Endodermal cell (in vitro differentiated cells): Measurements from ENCODE around the gene PCOLCE2. TPM values are rescaled to one million over a fixed set of nuclear protein-coding genes. Genes with fewer than 3 reads are reported as not detected.

Experiments used
- DNase-seq: peaks from one replicate; pipeline ENCODE4 v3.0.0-alpha.2; 2017
- H3K27ac ChIP-seq: 2 replicates; pipeline ENCODE4 v1.5.1; 2013; ENCODE audit warnings: mild to moderate bottlenecking, low read depth, low read length, moderate library complexity
- H3K27me3 ChIP-seq: 2 replicates; pipeline ENCODE4 v1.6.1; 2013; ENCODE audit warnings: mild to moderate bottlenecking, low read length, moderate library complexity; ENCODE audit not compliant: insufficient read depth, control insufficient read depth, poor library complexity, severe bottlenecking
- H3K36me3 ChIP-seq: 2 replicates; pipeline ENCODE4 v1.7.0; 2013; ENCODE audit warnings: mild to moderate bottlenecking, low read length, moderate library complexity; ENCODE audit not compliant: control insufficient read depth, insufficient read depth
- H3K4me1 ChIP-seq: one replicate; pipeline ENCODE4 v1.7.0; 2013; ENCODE audit warnings: low read length; ENCODE audit not compliant: control insufficient read depth, insufficient read depth
- H3K4me3 ChIP-seq: 2 replicates; pipeline ENCODE4 v1.5.1; 2013; ENCODE audit warnings: mild to moderate bottlenecking, low read length, moderate library complexity
- H3K9ac ChIP-seq: 2 replicates; pipeline ENCODE4 v1.6.1; 2013; ENCODE audit warnings: mild to moderate bottlenecking, low read length, moderate library complexity; ENCODE audit not compliant: poor library complexity, severe bottlenecking; ENCODE audit errors: extremely low read depth
- H3K9me3 ChIP-seq: 2 replicates; pipeline ENCODE4 v1.6.1; 2013; ENCODE audit warnings: mild to moderate bottlenecking, low read length, moderate library complexity; ENCODE audit not compliant: control insufficient read depth
- H3K27ac Mint-ChIP-seq: 2 replicates; pipeline ENCODE4 v1.8.0; 2020; ENCODE audit warnings: mixed read lengths
- H3K27me3 Mint-ChIP-seq: 2 replicates; pipeline ENCODE4 v1.8.0; 2021; ENCODE audit warnings: mild to moderate bottlenecking, mixed read lengths; ENCODE audit not compliant: insufficient read depth
- H3K36me3 Mint-ChIP-seq: 2 replicates; pipeline ENCODE4 v1.8.0; 2020; ENCODE audit warnings: low read depth, mixed read lengths
- H3K4me1 Mint-ChIP-seq: 2 replicates; pipeline ENCODE4 v1.8.0; 2020; ENCODE audit warnings: mixed read lengths
- H3K4me3 Mint-ChIP-seq: 2 replicates; pipeline ENCODE4 v1.8.0; 2020; ENCODE audit warnings: mild to moderate bottlenecking, moderate library complexity, mixed read lengths
- H3K9me3 Mint-ChIP-seq: 2 replicates; pipeline ENCODE4 v1.8.0; 2020; ENCODE audit warnings: mild to moderate bottlenecking, mixed read lengths
- CTCF ChIP-seq: fragments of 200-600 bp; sonication (generic); conservative IDR thresholded peaks from 2 replicates; pipeline ENCODE4 v1.5.0; 2021; ENCODE audit warnings: antibody characterized with exemption, mild to moderate bottlenecking
- WGBS, 2 experiments: methylation state at CpG; one replicate each; pipeline versions ENCODE4 v1.1.5 to v1.1.7; 2013; ENCODE audit warnings: missing lambda C conversion rate in 2 of 2, mixed read lengths in 1 of 2; ENCODE audit not compliant: insufficient coverage in 1 of 2, insufficient read length in 1 of 2; 5-methylcytosine and 5-hydroxymethylcytosine counted together
- total RNA-seq, 2 donors: library from RNA; stranded (reverse); fragmentation: NEBNext Ultra II Directional in 1 of 2; extraction: Animal tissue kit (Norgen Biotek cat#: 25700) in 1 of 2; gene quantifications; 2 replicates in 1 of 2; 3 replicates in 1 of 2; pipeline ENCODE4 v1.2.1, GENCODE V29; 2021

Gene PCOLCE2
- total RNA-seq, 2 donors from 2014 or later = 17.0 to 18.0 TPM

GRCh38 chr3:142796823-142797222 is 92.1 kb downstream of the PCOLCE2 start:
- TF ChIP-seq CTCF = no peak
- H3K4me1 Mint-ChIP-seq = peaks cover 24% of the 10 kb centered on the region
- Histone ChIP-seq H3K9me3 (no peaks in the 10 kb centered on the region), H3K9ac (no peak overlapping the region), H3K4me1 (peaks cover 8% of the 10 kb centered on the region), H3K27ac (no peak overlapping the region), H3K27me3 (no peaks in the 10 kb centered on the region), H3K4me3 (no peak overlapping the region), H3K36me3 (no peaks in the 10 kb centered on the region)
- H3K4me3 Mint-ChIP-seq = no peak overlapping the region
- no peak overlapping the region for H3K27ac Mint-ChIP-seq
- WGBS, 2 experiments = 96% methylated on average over 2 of the region's 2 CpGs; no CpG with 5 or more reads in 1 of the 2 experiments
- no peaks in the 10 kb centered on the region for H3K9me3 Mint-ChIP-seq
- H3K36me3 Mint-ChIP-seq = peaks cover 12% of the 10 kb centered on the region
- no peak for DNase-seq
- H3K27me3 Mint-ChIP-seq = no peaks in the 10 kb centered on the region

DNA sequence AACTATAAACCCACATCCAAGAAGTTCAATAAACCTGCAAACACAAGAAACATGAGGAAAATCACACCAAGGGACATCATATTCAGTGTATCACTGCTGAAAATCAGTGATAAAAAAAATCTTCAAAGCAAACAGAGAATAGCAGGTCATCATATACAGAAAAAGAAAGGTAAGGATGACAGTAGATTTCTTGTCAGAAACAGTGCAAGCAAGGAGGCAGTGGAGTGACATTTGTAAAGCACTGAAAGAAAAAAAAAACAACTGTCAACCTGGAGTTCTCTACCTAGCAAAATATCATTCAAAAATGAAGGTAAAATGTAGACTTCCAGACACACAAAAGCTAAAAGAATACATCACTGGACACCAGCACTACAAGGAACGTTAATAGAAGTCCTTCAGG is 93.6 kb downstream of the PCOLCE2 start:
- DNase-seq = no peak
- Mint-ChIP-seq H3K27ac (no peak overlapping the region), H3K9me3 (no peaks in the 10 kb centered on the region), H3K4me3 (no peak overlapping the region), H3K4me1 (peaks cover 17% of the 10 kb centered on the region), H3K36me3 (peaks cover 12% of the 10 kb centered on the region), H3K27me3 (no peaks in the 10 kb centered on the region)
- no peaks in the 10 kb centered on the region for H3K27me3 ChIP-seq
- H3K27ac ChIP-seq = no peak overlapping the region
- no peaks in the 10 kb centered on the region for H3K9me3 ChIP-seq
- H3K4me3 ChIP-seq = no peak overlapping the region
- H3K9ac ChIP-seq = no peak overlapping the region
- peaks cover 3% of the 10 kb centered on the region for H3K4me1 ChIP-seq
- no peak for TF ChIP-seq CTCF
- WGBS, 2 experiments = 100% methylated on average over 1 of the region's 1 CpG; no CpG with 5 or more reads in 1 of the 2 experiments
- no peaks in the 10 kb centered on the region for H3K36me3 ChIP-seq

DNA sequence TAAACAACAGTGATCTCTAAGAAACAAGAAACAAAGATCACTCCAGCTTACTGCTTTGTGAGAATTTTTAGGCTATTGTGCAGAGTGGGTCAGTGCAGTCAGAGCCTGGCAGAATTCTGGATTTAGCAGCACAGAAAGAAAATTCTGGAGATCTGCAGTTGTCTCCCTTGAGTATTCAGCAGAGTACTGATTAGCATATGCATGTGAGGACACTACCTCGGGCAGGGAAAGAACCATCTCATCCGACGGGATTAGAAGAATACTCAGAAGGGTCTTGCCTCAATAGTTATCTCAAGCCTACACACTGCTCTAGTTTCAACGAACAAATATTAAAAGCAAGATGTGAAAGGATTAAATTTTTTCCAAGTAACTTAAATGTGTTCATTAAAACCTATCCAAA is 94.4 kb downstream of the PCOLCE2 start:
- no peak for DNase-seq
- peaks cover 12% of the 10 kb centered on the region for H3K36me3 Mint-ChIP-seq
- no peak overlapping the region for H3K4me3 Mint-ChIP-seq
- H3K4me1 Mint-ChIP-seq = peaks cover 21% of the 10 kb centered on the region
- Histone ChIP-seq H3K4me3 (no peak overlapping the region), H3K27me3 (no peaks in the 10 kb centered on the region), H3K9ac (no peak overlapping the region), H3K9me3 (no peaks in the 10 kb centered on the region), H3K27ac (no peak overlapping the region), H3K4me1 (peaks cover 3% of the 10 kb centered on the region), H3K36me3 (no peaks in the 10 kb centered on the region)
- 68 to 84% methylated on average over 3 to 4 of the region's 4 CpGs for WGBS, 2 experiments
- H3K9me3 Mint-ChIP-seq = no peaks in the 10 kb centered on the region
- TF ChIP-seq CTCF = no peak
- no peaks in the 10 kb centered on the region for H3K27me3 Mint-ChIP-seq
- H3K27ac Mint-ChIP-seq = no peak overlapping the region
